SK-N-SH (cell line): ENCODE results near the gene RABGAP1L. TPM values are rescaled to one million over a fixed set of nuclear protein-coding genes. Genes with fewer than 3 reads are reported as not detected.
"Not testable (repeated sequence)": the region's sequence is repeated elsewhere in the genome, so short reads cannot be mapped to it uniquely, and the experiment has no call there.

Experiments used
- CTCF ChIA-PET: fragments of 300-600, 350-600 bp; formaldehyde crosslinking; extraction: SDS; loops from one replicate; lab custom pipeline; 2021; lab: Yijun Ruan, JAX
- POLR2A ChIA-PET: fragments of 350-600 bp; sonication (Branson Sonifier 250); formaldehyde crosslinking; extraction: SDS; loops from one replicate; lab custom pipeline; 2020; ENCODE audit warnings: antibody characterized with exemption, inconsistent platforms; lab: Yijun Ruan, JAX
- DNase-seq: peaks from one replicate; pipeline ENCODE4 v3.0.0; 2012
- H2AFZ ChIP-seq: fragments of 200-600 bp; sonication (generic); 2 replicates; pipeline ENCODE4 v1.8.1; 2016; ENCODE audit warnings: antibody characterized with exemption, mild to moderate bottlenecking, low read depth
- H3F3A ChIP-seq: fragments of 200-600 bp; sonication (generic); replicated peaks from 2 replicates; pipeline ENCODE3; 2016; ENCODE audit warnings: antibody characterized with exemption, mild to moderate bottlenecking; ENCODE audit not compliant: insufficient read depth
- H3K27ac ChIP-seq, 2 experiments: fragments of 200-500 bp in 1 of 2; fragments of 200-600 bp in 1 of 2; sonication (Bioruptor generic) in 1 of 2; sonication (generic), shearing (Covaris generic) in 1 of 2; 2 replicates each; pipeline versions ENCODE4 v1.5.1 to v1.6.1; 2014 to 2016; ENCODE audit warnings: low read depth in 2 of 2, inconsistent platforms in 1 of 2, low read length in 1 of 2, mild to moderate bottlenecking in 1 of 2, mixed read lengths in 1 of 2
- H3K27me3 ChIP-seq: fragments of 200-600 bp; sonication (generic), shearing (Covaris generic); 2 replicates; pipeline ENCODE4 v1.6.1; 2016; ENCODE audit warnings: mixed run types; ENCODE audit not compliant: insufficient read depth
- H3K36me3 ChIP-seq, 2 experiments: fragments of 200-500 bp in 1 of 2; fragments of 200-600 bp in 1 of 2; sonication (Bioruptor generic) in 1 of 2; sonication (generic) in 1 of 2; replicated peaks in 1 of 2; 2 replicates each; pipeline versions ENCODE3 to v1.5.1; 2014 to 2016; ENCODE audit warnings: low read length in 1 of 2, mild to moderate bottlenecking in 1 of 2; ENCODE audit not compliant: insufficient read depth in 2 of 2, control insufficient read depth in 1 of 2
- H3K4me1 ChIP-seq, 2 experiments: fragments of 200-500 bp in 1 of 2; fragments of 200-600 bp in 1 of 2; sonication (Bioruptor generic) in 1 of 2; sonication (generic), shearing (Covaris generic) in 1 of 2; 2 replicates each; pipeline versions ENCODE4 v1.5.1 to v1.6.1; 2014 to 2016; ENCODE audit warnings: low read depth in 1 of 2, low read length in 1 of 2, mixed run types in 1 of 2; ENCODE audit not compliant: insufficient read depth in 2 of 2, control insufficient read depth in 1 of 2
- H3K4me2 ChIP-seq: fragments of 200-600 bp; sonication (generic), shearing (Covaris generic); 2 replicates; pipeline ENCODE4 v1.6.1; 2017; ENCODE audit warnings: mixed run types
- H3K4me3 ChIP-seq, 2 experiments: fragments of 200-500 bp in 1 of 2; fragments of 200-600 bp in 1 of 2; sonication (Bioruptor generic) in 1 of 2; sonication (generic), shearing (Covaris generic) in 1 of 2; 2 replicates each; pipeline versions ENCODE4 v1.5.1 to v1.8.1; 2014 to 2016; ENCODE audit warnings: low read depth in 2 of 2, inconsistent platforms in 1 of 2, low read length in 1 of 2, mild to moderate bottlenecking in 1 of 2, mixed read lengths in 1 of 2, moderate library complexity in 1 of 2
- H3K79me2 ChIP-seq: fragments of 200-600 bp; sonication (generic); 2 replicates; pipeline ENCODE4 v1.8.1; 2017; ENCODE audit warnings: mild to moderate bottlenecking; ENCODE audit not compliant: insufficient read depth
- H3K9ac ChIP-seq: fragments of 200-600 bp; sonication (generic); 2 replicates; pipeline ENCODE4 v1.6.1; 2017; ENCODE audit warnings: mixed run types
- H3K9me2 ChIP-seq: fragments of 200-600 bp; sonication (generic); 2 replicates; pipeline ENCODE4 v1.6.1; 2017; ENCODE audit warnings: mixed run types
- H3K9me3 ChIP-seq: fragments of 200-600 bp; sonication (generic); 2 replicates; pipeline ENCODE4 v1.6.1; 2017; ENCODE audit warnings: mixed run types, mild to moderate bottlenecking, moderate library complexity
- H4K20me1 ChIP-seq: fragments of 200-600 bp; sonication (generic); 2 replicates; pipeline ENCODE4 v1.6.1; 2017; ENCODE audit warnings: mild to moderate bottlenecking, mixed run types; ENCODE audit not compliant: insufficient read depth
- CHD2 ChIP-seq: fragments of 150-350 bp; IDR thresholded peaks from 2 replicates; pipeline ENCODE4 v1.6.1; 2018; ENCODE audit warnings: low read length; ENCODE audit not compliant: partially characterized antibody
- EP300 ChIP-seq, 2 experiments: IDR thresholded peaks; 2 replicates each; pipeline versions ENCODE4 v1.4.0 to v1.6.1; 2012; ENCODE audit warnings: borderline replicate concordance in 1 of 2, low read depth in 1 of 2, low read length in 1 of 2
- EZH2phosphoT487 ChIP-seq: fragments of 200-600 bp; sonication (generic); IDR thresholded peaks from 2 replicates; pipeline ENCODE4 v1.6.1; 2017; ENCODE audit warnings: low read depth, mixed run types, mild to moderate bottlenecking, antibody characterized with exemption, moderate library complexity, borderline replicate concordance
- FOXJ3 ChIP-seq: sonication (generic); formaldehyde crosslinking; IDR thresholded peaks from 2 replicates; pipeline ENCODE4 v1.5.1; 2020; ENCODE audit warnings: mild to moderate bottlenecking, missing genetic modification reagents
- GATA2 ChIP-seq: sonication (generic); formaldehyde crosslinking; IDR thresholded peaks from 2 replicates; pipeline ENCODE4 v1.5.0; 2020; ENCODE audit warnings: mild to moderate bottlenecking, missing genetic modification reagents
- MEF2A ChIP-seq: IDR thresholded peaks from 2 replicates; pipeline ENCODE4 v1.4.0; 2012; ENCODE audit warnings: low read depth, borderline replicate concordance
- MXI1 ChIP-seq: IDR thresholded peaks from 2 replicates; pipeline ENCODE4 v1.6.1; 2012; ENCODE audit warnings: mild to moderate bottlenecking, low read depth, low read length, improper control_type of control experiment
- NRF1 ChIP-seq: IDR thresholded peaks from 2 replicates; pipeline ENCODE4 v1.6.1; 2012; ENCODE audit warnings: low read depth, mild to moderate bottlenecking, low read length
- PBX3 ChIP-seq: IDR thresholded peaks from 2 replicates; pipeline ENCODE4; 2012
- RAD21 ChIP-seq: IDR thresholded peaks from 2 replicates; pipeline ENCODE4 v1.6.1; 2012; ENCODE audit warnings: mild to moderate bottlenecking, low read length
- RFX5 ChIP-seq: IDR thresholded peaks from 2 replicates; pipeline ENCODE4 v1.6.1; 2012; ENCODE audit warnings: mild to moderate bottlenecking, improper control_type of control experiment, low read length
- SIN3A ChIP-seq: IDR thresholded peaks from 2 replicates; pipeline ENCODE4 v1.6.1; 2012; ENCODE audit warnings: low read depth, mild to moderate bottlenecking, low read length, moderate library complexity, borderline replicate concordance
- SMC3 ChIP-seq: IDR thresholded peaks from 2 replicates; pipeline ENCODE4 v1.6.1; 2012; ENCODE audit warnings: low read depth, low read length, improper control_type of control experiment
- TCF12 ChIP-seq: IDR thresholded peaks from 2 replicates; pipeline ENCODE4 v1.4.0; 2012
- USF1 ChIP-seq: IDR thresholded peaks from 2 replicates; pipeline ENCODE4 v1.4.0; 2012; ENCODE audit warnings: low read depth, borderline replicate concordance
- USF2 ChIP-seq: fragments of 150-350 bp; IDR thresholded peaks from 2 replicates; pipeline ENCODE4 v1.6.1; 2017; ENCODE audit warnings: antibody characterized with exemption, low read length, low read depth, borderline replicate concordance
- YY1 ChIP-seq: IDR thresholded peaks from 2 replicates; pipeline ENCODE4 v1.4.0; 2012; ENCODE audit warnings: low read depth, mild to moderate bottlenecking
- WGBS: methylation state at CpG from one replicate; pipeline ENCODE4 v1.1.6; 2017; ENCODE audit warnings: low lambda C conversion rate; 5-methylcytosine and 5-hydroxymethylcytosine counted together
- polyA plus RNA-seq, 3 experiments: library from polyadenylated mRNA; depleted of rRNA; stranded (reverse); fragments of >200 nt; gene quantifications; 2 replicates each; pipeline ENCODE4 v1.2.3, GENCODE V29; 2012

The RABGAP1L gene
- polyA plus RNA-seq, 1 of the 3 experiments (the other 2 are of a cell fraction) = 7.2 TPM

GRCh38 chr1:174178459-174178858, 19.1 kb downstream of the RABGAP1L start:
- H3F3A ChIP-seq, CTCF ChIA-PET, H2AFZ ChIP-seq, H3K9me2 ChIP-seq, H3K36me3 ChIP-seq, H3K4me3 ChIP-seq, H4K20me1 ChIP-seq, H3K4me2 ChIP-seq, H3K79me2 ChIP-seq, H3K27me3 ChIP-seq, H3K9ac ChIP-seq, H3K9me3 ChIP-seq, H3K27ac ChIP-seq, H3K4me1 ChIP-seq, DNase-seq, POLR2A ChIA-PET: not testable (repeated sequence)
- WGBS = 92% methylated on average over 2 of the region's 2 CpGs

GRCh38 chr1:174189428-174190062, 30.2 kb downstream of the RABGAP1L start:
- Histone ChIP-seq H3K36me3 (no peaks in the 10 kb centered on the region), H3K79me2 (peaks cover 22% of the 10 kb centered on the region; the same call in 1 of the 2 replicates)
- TF ChIP-seq RAD21 (0 out of 2 replicates have a peak, but pooled peaks have one; percentile 17), RFX5 (no peak)
- TF ChIP-seq, all 33 proteins: peak for 1
- H3F3A ChIP-seq = no peaks in the 10 kb centered on the region
- H3K27ac ChIP-seq = no peak overlapping the region
- peaks cover 10% of the 10 kb centered on the region; the same call in 1 of the 2 replicates for H3K9me3 ChIP-seq
- H3K27me3 ChIP-seq = no peaks in the 10 kb centered on the region
- ChIA-PET CTCF (interaction anchor here (1.2 to 2.0 kb wide), 2 partner anchors 28 to 73 kb away, joined by 3 to 7 read pairs; no protein-coding TSS in a partner anchor), POLR2A (no interaction called here)
- no peaks in the 10 kb centered on the region for H3K9me2 ChIP-seq
- H2AFZ ChIP-seq = no peak overlapping the region
- H4K20me1 ChIP-seq = no peaks in the 10 kb centered on the region
- no peak overlapping the region for H3K9ac ChIP-seq
- H3K4me2 ChIP-seq = no peak overlapping the region
- no peak overlapping the region for H3K4me3 ChIP-seq
- no peak for DNase-seq
- WGBS = 93% methylated on average over 4 of the region's 4 CpGs
- H3K4me1 ChIP-seq = peaks cover 3 to 4% of the 10 kb centered on the region in 2 experiments; a peak in 2 of 4 replicates

- H3K9ac ChIP-seq = no peak overlapping the region
- no peaks in the 10 kb centered on the region for H3K9me2 ChIP-seq
- no peak for DNase-seq
- H3K4me1 ChIP-seq = peaks cover 3 to 4% of the 10 kb centered on the region in 2 experiments; a peak in 2 of 4 replicates
- ChIA-PET CTCF (interaction anchor here (0.8 to 2.0 kb wide), 3 partner anchors 27 to 731 kb away, joined by 3 to 7 read pairs (median 4); no protein-coding TSS in a partner anchor), POLR2A (no interaction called here)
- H3K27ac ChIP-seq = peak overlapping the region; percentile 38 to 77; a peak in 2 of 4 replicates
- no peaks in the 10 kb centered on the region for H3K27me3 ChIP-seq
- 94% methylated on average over 6 of the region's 6 CpGs for WGBS
- no peak overlapping the region for H2AFZ ChIP-seq
- H4K20me1 ChIP-seq = no peaks in the 10 kb centered on the region
- no peaks in the 10 kb centered on the region for H3K36me3 ChIP-seq
- H3F3A ChIP-seq = no peaks in the 10 kb centered on the region
- no peak overlapping the region for H3K4me2 ChIP-seq
- peaks cover 10% of the 10 kb centered on the region; the same call in 1 of the 2 replicates for H3K9me3 ChIP-seq
- H3K4me3 ChIP-seq = no peak overlapping the region
- peaks cover 22% of the 10 kb centered on the region; the same call in 1 of the 2 replicates for H3K79me2 ChIP-seq
- TF ChIP-seq RAD21 = no peak
- TF ChIP-seq FOXJ3 (CRISPR knock-in tag) = no peak
- no peak for TF ChIP-seq GATA2 (CRISPR knock-in tag)
- TF ChIP-seq PBX3 = no peak
- no peak for TF ChIP-seq MXI1
- TF ChIP-seq TCF12 = no peak
- no peak for TF ChIP-seq YY1
- no peak for TF ChIP-seq NRF1
- TF ChIP-seq USF2 = no peak
- TF ChIP-seq MEF2A = no peak
- TF ChIP-seq USF1 = no peak
- TF ChIP-seq SMC3 = no peak
- TF ChIP-seq EP300 (IDR thresholded peaks at IDR 0.05; ENCODE audit: borderline replicate concordance in 1 of 2, low read depth in 1 of 2, low read length in 1 of 2) = no peak
- TF ChIP-seq SIN3A = no peak
- TF ChIP-seq EZH2phosphoT487 = no peak
- TF ChIP-seq CHD2 = no peak
Observed at GRCh38 chr1:174190691-174191199, 31.4 kb downstream of the RABGAP1L start.
